Stimulated activated CD4-positive, alpha-beta T cell treated with anti-CD3 and anti-CD28 coated beads, Interleukin-2, amount 100 ng/mL, for 48 hours (primary cell): ENCODE measurements around the gene RNF144B.
"Not testable (repeated sequence)": the region's sequence is repeated elsewhere in the genome, so short reads cannot be mapped to it uniquely, and the experiment has no call there.

Source experiments
- DNase-seq, 2 donors: peaks; one replicate each; pipeline ENCODE4 v3.0.0-alpha.2; 2020

The RNF144B gene

DNA sequence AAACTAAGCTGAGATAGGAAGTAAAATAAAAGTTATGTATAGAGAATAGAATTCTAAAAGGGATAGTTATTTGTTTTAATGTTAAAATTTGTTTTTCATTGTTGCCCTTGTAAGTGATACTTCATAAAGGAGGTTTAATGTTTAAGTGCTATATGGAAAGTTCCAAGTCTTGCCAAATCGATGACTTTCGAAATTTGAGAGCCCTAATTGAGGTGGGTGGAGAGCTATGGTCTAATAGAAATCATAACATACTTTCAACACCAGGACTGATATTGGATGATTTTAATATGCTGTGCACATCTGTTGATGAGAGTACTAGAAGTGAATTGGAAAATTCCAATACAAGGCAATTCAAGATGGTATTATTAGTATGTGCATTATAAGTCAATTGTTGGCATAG lies 64.6 kb downstream of the RNF144B start:
- DNase-seq, result no peak

GRCh38 chr6:18454446-18454845 lies 67.3 kb downstream of the RNF144B start:
- no peak for DNase-seq

DNA sequence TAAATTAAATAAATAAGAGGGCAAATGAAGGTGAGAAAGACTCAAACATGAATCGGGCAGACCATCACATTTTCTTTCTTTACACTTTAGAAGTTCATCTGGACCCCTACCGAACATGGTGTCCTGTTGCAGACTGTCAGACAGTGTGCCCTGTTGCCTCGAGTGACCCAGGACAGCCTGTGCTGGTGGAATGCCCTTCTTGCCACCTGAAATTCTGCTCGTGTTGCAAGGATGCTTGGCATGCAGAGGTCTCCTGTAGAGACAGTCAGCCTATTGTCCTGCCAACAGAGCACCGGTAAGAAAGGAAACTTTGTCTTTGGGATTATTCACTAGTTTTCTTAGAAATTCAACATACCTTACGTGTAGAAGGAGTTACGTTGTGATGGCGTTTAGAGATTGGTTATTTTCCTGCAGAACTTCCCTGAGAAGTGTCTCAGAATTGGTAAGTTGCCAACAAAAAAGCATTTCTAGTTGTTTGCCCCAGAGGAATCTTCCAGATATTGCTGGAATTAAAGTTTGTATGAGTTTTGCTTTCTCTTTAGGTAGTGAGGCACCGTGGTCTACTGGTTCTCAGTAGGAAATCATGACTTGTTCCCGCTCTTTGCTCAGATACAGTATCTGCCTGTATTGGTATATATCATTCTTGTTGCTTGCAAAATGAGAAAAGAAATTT lies 70.1 kb downstream of the RNF144B start:
- DNase-seq, result no peak

GRCh38 chr6:18458086-18458485 lies 70.9 kb downstream of the RNF144B start:
- DNase-seq, result not testable (repeated sequence)

GRCh38 chr6:18463429-18463828 lies 76.3 kb downstream of the RNF144B start:
- DNase-seq, result no peak

DNA sequence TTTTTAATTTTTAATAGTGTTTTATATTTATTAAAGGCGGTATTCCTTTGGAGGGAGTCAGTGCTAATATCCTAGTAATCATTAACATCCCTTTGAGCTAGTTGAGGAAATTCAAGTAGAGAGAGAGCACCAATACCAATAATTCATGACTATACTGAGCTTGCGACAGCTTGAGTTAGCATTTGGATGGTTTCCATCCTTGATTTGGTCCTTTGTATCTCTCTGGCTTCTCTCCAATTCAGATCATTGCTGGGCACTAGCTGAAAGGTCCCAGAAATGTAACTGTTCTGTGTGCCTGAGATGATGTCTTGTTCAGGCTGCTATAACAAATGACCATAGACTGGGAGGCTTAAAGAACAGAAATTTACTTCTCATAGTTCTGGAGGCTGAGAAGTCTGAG lies 77.0 kb downstream of the RNF144B start:
- no peak for DNase-seq

DNA sequence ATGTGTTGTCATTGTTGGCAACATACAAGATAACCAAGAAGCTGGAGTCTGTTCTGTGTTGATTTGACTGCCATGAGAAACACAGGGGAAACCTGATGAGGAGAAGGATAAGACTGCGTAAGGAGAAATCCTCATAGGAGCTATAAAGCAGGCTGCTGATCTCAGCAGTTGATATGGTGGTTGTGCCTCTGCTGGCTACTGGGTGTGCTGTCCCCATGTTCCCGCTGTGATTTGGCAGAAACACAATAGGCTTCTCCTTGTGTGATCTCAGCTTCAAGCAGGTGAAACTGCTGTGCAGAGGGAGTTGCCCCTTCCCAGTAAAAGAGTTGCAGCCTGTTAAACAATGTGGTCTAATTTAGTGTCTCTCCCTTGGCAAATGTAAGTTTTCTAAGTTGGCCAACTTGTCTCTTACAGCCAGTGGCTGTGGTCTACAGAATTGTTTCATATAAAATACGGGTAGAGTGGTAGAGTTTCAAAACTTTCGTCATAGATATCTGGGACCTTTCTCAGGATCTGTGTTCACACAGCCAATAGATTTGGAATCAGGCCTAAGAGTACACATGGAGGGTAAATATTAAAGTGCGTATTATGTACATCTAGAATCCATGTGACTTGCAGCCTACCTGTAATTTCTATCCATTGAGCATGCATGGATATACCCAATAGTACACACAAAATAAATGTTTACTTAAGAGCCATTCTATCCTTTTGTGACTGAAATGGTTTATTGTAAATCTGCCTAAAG lies 78.4 kb downstream of the RNF144B start:
- DNase-seq, result no peak

DNA sequence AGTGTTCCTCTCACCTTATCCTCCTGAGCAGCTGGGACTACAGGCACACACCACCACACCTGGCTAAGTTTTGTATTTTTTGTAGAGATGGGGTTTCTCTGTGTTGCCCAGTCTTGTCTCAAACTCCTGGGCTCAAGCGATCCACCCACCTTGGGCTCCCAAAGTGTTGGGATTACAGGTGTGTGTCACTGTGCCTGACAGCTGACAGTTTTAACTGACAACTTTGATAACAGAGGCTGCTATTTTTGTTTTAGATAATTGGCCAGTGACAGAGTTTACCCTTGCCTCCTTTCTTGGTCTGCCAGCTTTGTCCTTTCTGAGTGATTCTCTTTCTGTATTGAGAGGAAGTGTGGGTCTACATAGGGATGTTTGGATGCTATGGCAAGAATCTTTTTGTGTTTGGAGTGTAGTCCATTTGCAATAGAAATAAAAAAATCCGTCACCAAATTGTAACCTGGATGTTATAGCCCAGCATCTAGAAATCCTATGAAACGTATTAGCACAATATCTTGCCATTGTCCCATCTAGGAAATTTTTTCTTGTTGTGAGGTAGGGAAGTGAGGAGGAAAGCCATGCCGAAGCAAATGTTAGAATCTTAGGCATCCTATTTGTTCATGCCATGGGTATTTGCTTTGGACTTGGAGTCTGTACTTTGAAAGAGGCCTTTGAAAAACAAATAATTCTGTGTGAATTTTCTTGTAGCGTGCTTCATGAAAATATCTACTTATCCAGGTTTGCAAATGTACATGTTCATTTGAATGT lies 80.8 kb downstream of the RNF144B start:
- DNase-seq, result no peak

GRCh38 chr6:18468503-18468843 lies 81.3 kb downstream of the RNF144B start:
- DNase-seq, result no peak

DNA sequence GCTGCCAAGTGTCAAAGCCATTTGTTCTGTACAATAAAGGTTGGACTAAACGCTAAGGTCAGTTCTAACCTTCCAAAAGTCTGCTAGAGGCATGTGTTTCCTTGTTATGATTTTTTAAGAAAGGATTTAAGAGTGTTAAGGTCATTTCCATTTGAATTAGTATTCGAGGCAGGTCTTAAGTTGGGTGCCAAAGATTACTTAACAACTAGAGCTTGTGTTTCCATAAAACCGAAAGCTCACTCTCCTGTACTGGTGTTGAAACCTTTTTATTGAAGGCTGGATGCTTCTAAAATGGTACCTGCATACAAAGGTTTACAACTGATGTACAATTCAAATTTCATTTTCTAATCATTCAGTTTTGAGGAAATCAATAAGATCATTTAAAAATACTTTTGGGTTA lies 82.4 kb downstream of the RNF144B start:
- no peak for DNase-seq

- DNase-seq, result no peak
Measured at GRCh38 chr6:18471232-18471964, 84.2 kb downstream of the RNF144B start.

- no peak for DNase-seq
Measured at GRCh38 chr6:18472941-18473340, 85.8 kb downstream of the RNF144B start.

DNA sequence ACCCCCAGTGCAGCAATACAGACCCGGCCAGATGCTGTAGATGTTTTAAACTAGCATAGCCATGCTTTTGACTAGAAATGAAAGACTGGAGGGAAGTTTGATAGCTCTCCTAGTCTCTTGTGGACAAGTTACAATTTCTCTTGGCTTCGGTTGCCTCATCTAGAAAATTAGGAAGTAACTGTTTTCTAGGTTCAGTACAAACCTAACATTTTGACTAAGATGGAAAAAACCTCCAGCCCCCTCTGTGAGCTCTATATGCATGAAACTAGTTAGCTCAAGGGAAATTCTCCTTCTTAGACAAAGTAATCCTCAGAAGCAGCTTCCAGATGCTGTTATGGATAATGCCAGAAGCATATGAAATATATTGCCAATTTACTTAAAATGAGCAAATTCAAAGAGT lies 86.6 kb downstream of the RNF144B start:
- no peak for DNase-seq

- no peak for DNase-seq
Measured at GRCh38 chr6:18477301-18477941, 90.3 kb downstream of the RNF144B start.

GRCh38 chr6:18478610-18479009 lies 91.5 kb downstream of the RNF144B start:
- DNase-seq, result no peak

DNA sequence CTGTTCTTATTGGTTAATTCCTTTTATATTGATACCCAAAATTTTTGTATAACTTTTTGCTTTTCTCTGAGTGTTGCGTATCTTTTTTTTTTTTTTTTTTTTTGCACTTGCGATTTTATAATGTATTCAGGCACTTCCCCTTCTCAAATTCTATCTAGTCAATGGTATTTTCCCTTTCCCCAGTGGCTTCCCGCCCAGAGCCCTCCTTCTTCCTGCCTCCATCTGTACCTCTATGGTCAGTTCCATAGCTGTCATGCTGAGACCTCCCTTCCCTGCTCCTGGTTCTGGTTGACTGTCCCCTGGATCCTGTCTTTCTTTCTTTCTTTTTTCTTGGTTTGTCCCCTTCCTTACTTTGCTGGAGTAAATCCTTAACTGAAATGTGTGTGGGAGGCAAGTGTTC lies 94.7 kb downstream of the RNF144B start:
- no peak for DNase-seq

DNA sequence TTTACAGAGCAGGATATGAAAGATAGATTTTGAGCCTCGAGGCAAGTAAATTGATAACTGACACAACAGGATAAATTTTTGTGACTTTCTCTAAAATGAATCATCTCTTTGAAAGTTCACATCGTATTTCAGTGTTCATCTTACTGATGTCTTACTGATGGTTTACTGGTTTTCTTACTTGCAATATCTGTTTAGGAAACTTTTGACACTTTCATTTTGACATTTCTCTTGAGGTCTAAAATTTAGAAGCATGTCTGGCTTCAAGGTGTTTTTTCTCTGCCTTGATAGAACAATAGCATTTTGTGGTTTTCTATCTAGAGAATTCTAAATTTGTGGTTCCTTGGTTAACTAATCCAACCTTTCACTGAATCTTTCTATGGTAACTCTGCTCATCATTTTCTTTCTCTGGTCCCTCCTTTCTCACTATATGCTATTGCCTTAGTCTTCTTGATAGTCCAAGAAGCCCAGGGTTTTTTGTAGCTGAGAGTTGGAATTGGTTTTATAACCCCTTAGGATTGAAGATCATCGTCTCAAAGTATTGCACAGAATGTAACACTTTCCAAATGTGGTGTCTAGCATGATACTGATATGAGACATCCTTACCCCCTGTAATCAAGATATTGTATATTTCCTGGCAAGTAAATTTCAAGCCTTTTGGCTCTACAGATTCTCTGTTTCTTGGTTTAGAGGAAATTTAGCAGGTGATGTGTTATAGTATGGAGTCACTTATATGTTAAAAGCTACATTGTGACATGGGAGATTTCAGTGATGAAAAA lies 98.7 kb downstream of the RNF144B start:
- DNase-seq, result no peak

- DNase-seq, result no peak
Measured at GRCh38 chr6:18488004-18488403, 100.9 kb downstream of the RNF144B start.

DNA sequence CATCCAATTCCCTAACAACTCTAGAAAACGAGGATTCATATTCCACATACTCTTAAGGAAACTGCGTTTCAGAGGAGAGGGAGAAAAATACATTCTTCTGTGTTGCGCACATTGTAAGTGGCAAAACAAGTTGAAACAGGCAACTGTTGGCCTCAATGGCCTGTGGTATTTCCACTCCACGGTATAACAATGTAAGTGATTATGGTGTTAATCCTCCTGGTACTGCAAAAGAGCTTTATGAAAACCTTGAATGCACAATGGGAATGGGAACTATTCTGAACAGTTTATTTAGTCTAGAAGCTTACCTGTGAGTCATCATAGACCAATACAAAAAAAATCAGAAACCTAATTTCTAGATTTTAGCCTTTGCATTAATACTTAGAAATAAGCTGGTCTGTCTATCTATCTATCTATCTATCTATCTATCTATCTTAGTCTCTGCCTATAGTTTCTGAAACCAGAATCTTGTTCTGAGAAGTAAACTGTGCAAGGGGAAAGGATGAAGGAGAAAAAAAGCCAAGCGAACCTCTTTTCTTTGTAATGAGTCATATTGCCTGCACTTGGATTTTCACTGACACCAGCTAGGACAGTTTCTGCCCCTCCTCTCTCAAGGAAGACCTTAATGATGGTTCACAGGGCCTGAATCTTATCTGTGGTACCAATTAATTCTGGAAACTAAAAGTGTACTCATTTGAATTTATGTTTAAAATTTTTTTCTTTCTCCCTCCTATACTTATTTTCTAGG lies 101.5 kb downstream of the RNF144B start:
- DNase-seq, result no peak

DNA sequence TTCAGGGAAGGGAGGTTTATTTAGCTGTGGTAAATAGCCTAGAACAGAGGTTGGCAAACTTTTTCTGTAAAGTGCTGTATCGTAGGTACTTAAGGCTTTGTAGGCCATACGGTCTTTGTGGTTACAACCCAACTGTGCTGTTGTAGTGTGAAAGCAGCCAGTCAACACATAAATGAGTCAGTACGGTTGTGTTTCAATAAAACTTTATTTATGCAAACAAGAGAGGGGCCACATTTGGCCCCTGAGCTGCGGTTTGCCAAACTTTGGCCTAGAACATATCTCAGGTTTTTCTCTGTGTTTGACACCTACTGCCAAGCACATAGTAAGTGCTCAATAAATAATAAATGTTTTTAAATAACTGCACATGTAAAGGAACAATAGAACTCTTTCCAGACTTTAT lies 102.2 kb downstream of the RNF144B start:
- DNase-seq, result no peak

DNA sequence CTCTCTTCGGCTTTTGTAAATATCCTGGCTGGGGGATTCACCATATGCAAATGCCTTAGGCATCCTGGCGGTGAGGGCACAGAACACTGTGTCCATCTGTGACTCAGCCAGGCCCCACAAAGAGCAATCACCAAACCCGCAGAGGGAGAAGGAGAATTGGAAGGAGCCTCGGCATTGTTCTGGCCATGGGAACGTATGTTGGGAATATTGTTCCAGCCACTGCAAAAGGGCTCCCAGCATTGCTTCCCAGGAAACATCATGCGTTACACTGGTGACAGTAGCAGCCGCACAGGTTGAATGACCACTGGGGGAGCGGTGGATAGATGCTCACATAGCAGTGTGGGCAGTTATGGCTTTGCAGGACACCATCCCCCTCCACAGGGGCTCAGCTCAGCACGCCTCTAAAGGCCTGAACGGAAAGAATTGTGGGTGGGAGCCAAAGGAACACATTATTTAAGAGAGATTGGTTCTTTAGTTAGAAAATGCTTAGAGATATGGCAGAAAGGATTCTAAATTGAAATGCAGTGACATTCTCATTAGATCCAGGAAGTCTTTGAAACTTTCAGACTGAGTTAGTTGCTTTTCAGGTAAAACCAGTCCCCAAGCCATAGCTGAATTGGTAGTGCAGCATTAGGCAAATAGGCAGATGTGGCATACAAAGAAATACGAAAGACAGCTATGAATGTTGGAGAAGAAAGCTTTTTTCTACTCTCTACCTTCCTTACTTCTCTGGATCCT lies 104.3 kb downstream of the RNF144B start:
- no peak for DNase-seq
